Measurements from ENCODE around the gene FBXO10. TPM values are rescaled to one million over a fixed set of nuclear protein-coding genes. Genes with fewer than 3 reads are reported as not detected.

Gene FBXO10
- total and polyA plus RNA-seq, 2 of the 4 experiments (the other 2 are of a cell fraction) = 6.6 to 6.7 TPM

GRCh38 chr9:37539634-37540033, 36.5 kb downstream of the FBXO10 start:
- Histone ChIP-seq H2BK5ac (ENCODE audit: low read depth, low read length, poor library complexity, severe bottlenecking) (no peak overlapping the region), H3K4me3 (ENCODE audit: insufficient read depth, low read depth, low read length) (no peak overlapping the region), H3K56ac (ENCODE audit: extremely low read depth, insufficient read depth, low read length) (no peak overlapping the region), H3K79me1 (ENCODE audit: low read depth in 1 of 2, low read length in 2 of 2) (no peaks in the 10 kb centered on the region), H4K91ac (ENCODE audit: insufficient read depth, low read depth, low read length) (no peak overlapping the region), H3K4me2 (ENCODE audit: low read depth, low read length) (no peak overlapping the region), H3K9ac (ENCODE audit: low read depth, low read length) (no peak overlapping the region), H3K4ac (ENCODE audit: low read depth, low read length) (no peak overlapping the region), H2BK15ac (ENCODE audit: low read depth, low read length) (no peak overlapping the region), H4K8ac (ENCODE audit: low read depth in 2 of 2, low read length in 2 of 2) (no peak overlapping the region), H2AK9ac (replicated peaks; ENCODE audit: low read depth, low read length, poor library complexity) (no peak overlapping the region), H3K23ac (ENCODE audit: low read depth, low read length) (no peak overlapping the region), H3K27me3 (ENCODE audit: control insufficient read depth, insufficient read depth, low read length) (no peaks in the 10 kb centered on the region), H4K20me1 (ENCODE audit: insufficient read depth, low read length) (no peaks in the 10 kb centered on the region), H2BK20ac (ENCODE audit: low read depth, low read length) (no peak overlapping the region), H3K9me1 (ENCODE audit: insufficient read depth, low read length) (peaks cover 3% of the 10 kb centered on the region; the same call in 1 of the 2 replicates), H3K18ac (ENCODE audit: low read depth, low read length) (no peak overlapping the region), H2AFZ (replicated peaks; ENCODE audit: low read length, poor library complexity) (no peak overlapping the region), H3K27ac (ENCODE audit: insufficient read depth, low read length) (no peak overlapping the region), H4K5ac (ENCODE audit: low read depth, low read length) (no peak overlapping the region), H3K9me3 (ENCODE audit: control insufficient read depth, insufficient read depth, low read length) (no peaks in the 10 kb centered on the region), H3K14ac (replicated peaks; ENCODE audit: low read depth, low read length) (no peak overlapping the region), H2BK120ac (ENCODE audit: low read depth, low read length) (no peak overlapping the region), H3K36me3 (ENCODE audit: control insufficient read depth, insufficient read depth, low read length) (peaks cover 26% of the 10 kb centered on the region), H3K4me1 (ENCODE audit: control insufficient read depth, insufficient read depth, low read length) (no peaks in the 10 kb centered on the region), H2AK5ac (ENCODE audit: low read depth, low read length) (no peak overlapping the region)
- ChIA-PET POLR2A (ENCODE audit: unreplicated experiment) (no interaction called here), CTCF (no interaction called here)
- intact Hi-C loops (cut with micrococcal nuclease) = no loop called here
- no peak for ATAC-seq (ENCODE audit: low read depth)
- dilution Hi-C loops (cut with HindIII; ENCODE audit: low sequenced_read_pairs, unreplicated experiment) = no loop called here
- in situ Hi-C loops (cut with MboI; ENCODE audit: low sequenced_read_pairs) = no loop called here
- no peak for DNase-seq
- TF ChIP-seq RCOR1 (IDR thresholded peaks at IDR 0.05; ENCODE audit: insufficient replicate concordance, low read length) (no peak), MAFK (IDR thresholded peaks at IDR 0.05; ENCODE audit: low read depth, low read length) (no peak), MAZ (IDR thresholded peaks at IDR 0.05; ENCODE audit: borderline replicate concordance, low read depth, low read length) (no peak), BHLHE40 (IDR thresholded peaks at IDR 0.05; ENCODE audit: low read depth, low read length) (no peak), NFE2L2 (IDR thresholded peaks at IDR 0.05; ENCODE audit: low read depth, low read length) (no peak), RAD21 (IDR thresholded peaks at IDR 0.05; ENCODE audit: low read length) (no peak), USF2 (IDR thresholded peaks at IDR 0.05; ENCODE audit: low read depth, low read length) (no peak), POLR2A (IDR thresholded peaks at IDR 0.05; ENCODE audit: low read depth, low read length) (no peak), RFX5 (IDR thresholded peaks at IDR 0.05; ENCODE audit: low read depth, low read length) (no peak)
- TF ChIP-seq, protein P1, sequence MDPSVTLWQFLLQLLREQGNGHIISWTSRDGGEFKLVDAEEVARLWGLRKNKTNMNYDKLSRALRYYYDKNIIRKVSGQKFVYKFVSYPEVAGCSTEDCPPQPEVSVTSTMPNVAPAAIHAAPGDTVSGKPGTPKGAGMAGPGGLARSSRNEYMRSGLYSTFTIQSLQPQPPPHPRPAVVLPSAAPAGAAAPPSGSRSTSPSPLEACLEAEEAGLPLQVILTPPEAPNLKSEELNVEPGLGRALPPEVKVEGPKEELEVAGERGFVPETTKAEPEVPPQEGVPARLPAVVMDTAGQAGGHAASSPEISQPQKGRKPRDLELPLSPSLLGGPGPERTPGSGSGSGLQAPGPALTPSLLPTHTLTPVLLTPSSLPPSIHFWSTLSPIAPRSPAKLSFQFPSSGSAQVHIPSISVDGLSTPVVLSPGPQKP (IDR thresholded peaks at IDR 0.05; ENCODE audit: borderline replicate concordance, low read depth, low read length) = no peak
- no TSS peak for BruUV-seq (replicated peaks)

All from IMR-90 (cell line).